Measurements from ENCODE around the gene CAPN9.

DNA sequence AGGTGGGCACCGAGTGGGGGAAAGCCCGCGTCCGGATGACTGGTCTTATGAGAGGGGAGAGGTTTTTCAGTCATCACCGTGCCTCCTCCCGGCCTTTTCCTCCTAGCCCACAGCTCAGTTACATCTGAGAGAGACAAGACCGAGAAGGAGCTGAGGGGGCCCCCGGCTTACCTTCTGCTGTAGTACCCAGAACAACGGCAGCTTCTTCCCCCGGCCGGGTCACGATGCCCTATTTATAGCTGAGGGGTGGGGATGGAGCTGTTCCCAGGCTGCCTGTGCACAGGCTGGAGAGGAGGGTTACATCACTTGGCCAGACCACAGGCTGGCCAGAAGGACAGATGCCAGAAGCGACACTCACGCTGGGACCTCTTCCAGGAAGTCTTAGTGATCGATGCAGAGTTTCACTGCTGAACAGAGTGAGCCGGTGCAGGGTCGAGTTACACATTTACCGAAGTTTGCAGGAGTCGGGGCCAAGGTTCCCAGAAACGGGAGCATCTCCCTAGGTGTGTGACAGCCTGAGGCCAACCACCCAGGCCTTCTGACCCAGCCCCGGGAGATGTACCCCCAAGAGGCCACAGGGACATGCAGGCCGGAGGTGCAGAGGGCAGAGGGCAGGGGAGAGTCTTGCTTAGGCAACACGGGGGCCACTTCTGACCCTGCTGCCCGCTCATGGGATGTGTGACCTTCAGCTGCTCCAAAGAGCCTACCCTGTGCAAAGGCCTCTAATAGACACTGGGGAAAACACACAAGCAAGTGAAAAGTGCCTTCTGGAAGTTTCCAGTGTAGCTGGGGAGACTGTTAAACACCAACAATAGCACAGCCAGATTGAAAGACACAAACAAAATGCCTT lies 33.0 kb upstream of the CAPN9 start, which contains the start of gene AGT:
- TF ChIP-seq, protein P1, sequence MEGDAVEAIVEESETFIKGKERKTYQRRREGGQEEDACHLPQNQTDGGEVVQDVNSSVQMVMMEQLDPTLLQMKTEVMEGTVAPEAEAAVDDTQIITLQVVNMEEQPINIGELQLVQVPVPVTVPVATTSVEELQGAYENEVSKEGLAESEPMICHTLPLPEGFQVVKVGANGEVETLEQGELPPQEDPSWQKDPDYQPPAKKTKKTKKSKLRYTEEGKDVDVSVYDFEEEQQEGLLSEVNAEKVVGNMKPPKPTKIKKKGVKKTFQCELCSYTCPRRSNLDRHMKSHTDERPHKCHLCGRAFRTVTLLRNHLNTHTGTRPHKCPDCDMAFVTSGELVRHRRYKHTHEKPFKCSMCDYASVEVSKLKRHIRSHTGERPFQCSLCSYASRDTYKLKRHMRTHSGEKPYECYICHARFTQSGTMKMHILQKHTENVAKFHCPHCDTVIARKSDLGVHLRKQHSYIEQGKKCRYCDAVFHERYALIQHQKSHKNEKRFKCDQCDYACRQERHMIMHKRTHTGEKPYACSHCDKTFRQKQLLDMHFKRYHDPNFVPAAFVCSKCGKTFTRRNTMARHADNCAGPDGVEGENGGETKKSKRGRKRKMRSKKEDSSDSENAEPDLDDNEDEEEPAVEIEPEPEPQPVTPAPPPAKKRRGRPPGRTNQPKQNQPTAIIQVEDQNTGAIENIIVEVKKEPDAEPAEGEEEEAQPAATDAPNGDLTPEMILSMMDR (IDR thresholded peaks at IDR 0.05) = no peak
- TF ChIP-seq EZH2 (IDR thresholded peaks at IDR 0.05) (no peak), EZH2phosphoT487 (IDR thresholded peaks at IDR 0.05) (no peak)

Measured in neural progenitor cell (in vitro differentiated cells).